VCaP (cell line): ENCODE results near the gene PCDHAC2.

Experiments used
- H3K27ac ChIP-seq: fragments of 450-650 bp; 2 replicates; pipeline ENCODE4 v1.5.1; 2017
- TF ChIP-seq, protein P1 (sequence below): fragments of 450-650 bp; conservative IDR thresholded peaks from 2 replicates; pipeline ENCODE4 v1.5.1; 2017; ENCODE audit warnings: mild to moderate bottlenecking, moderate library complexity

Gene PCDHAC2

DNA sequence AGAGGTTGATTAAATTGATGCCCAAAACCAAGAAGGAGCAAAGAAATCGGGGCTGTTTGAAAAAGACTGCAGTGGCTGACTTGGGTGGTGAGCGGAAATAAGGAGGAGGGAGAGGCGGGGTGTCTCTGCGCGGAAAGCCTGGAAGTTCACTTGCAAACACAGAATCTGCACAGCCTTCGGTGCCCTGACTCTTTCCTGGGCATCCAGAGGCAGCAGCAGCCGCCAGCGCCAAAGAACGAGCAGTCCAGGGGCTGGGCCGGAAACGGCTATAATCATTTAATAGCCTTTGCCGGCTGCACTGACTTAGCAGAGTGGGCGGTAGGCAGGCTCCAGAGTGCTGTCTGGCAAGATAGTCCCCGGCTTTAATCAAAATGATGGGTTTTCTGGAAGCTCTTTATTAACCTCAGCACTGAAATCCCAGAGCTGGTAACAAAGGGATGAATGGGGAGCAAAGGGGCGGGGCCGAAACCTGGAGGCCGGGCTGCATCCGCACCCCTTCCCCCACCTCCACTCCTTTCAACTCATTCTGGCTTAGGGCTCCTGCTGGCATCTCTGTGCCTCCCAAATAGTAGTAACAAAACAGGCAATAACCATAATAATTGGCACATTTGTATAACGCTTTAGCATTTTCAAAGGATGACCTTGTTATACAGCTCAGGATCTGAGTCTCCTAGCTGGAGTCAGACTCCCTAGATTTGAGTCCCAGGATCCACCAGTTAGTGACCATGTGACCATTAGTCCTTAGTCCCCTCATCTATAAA lies 35.7 kb downstream of the PCDHAC2 start:
- TF ChIP-seq, protein P1, sequence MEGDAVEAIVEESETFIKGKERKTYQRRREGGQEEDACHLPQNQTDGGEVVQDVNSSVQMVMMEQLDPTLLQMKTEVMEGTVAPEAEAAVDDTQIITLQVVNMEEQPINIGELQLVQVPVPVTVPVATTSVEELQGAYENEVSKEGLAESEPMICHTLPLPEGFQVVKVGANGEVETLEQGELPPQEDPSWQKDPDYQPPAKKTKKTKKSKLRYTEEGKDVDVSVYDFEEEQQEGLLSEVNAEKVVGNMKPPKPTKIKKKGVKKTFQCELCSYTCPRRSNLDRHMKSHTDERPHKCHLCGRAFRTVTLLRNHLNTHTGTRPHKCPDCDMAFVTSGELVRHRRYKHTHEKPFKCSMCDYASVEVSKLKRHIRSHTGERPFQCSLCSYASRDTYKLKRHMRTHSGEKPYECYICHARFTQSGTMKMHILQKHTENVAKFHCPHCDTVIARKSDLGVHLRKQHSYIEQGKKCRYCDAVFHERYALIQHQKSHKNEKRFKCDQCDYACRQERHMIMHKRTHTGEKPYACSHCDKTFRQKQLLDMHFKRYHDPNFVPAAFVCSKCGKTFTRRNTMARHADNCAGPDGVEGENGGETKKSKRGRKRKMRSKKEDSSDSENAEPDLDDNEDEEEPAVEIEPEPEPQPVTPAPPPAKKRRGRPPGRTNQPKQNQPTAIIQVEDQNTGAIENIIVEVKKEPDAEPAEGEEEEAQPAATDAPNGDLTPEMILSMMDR = no peak
- peak overlapping the region; percentile 85 for H3K27ac ChIP-seq

- TF ChIP-seq, protein P1 = no peak
- H3K27ac ChIP-seq = peak overlapping the region; percentile 85
These were observed 36.3 kb downstream of the PCDHAC2 start for GRCh38 chr5:141002605-141002965.

GRCh38 chr5:141003031-141003430 lies 36.8 kb downstream of the PCDHAC2 start:
- H3K27ac ChIP-seq = peak overlapping the region; percentile 85
- TF ChIP-seq, protein P1 = no peak

DNA sequence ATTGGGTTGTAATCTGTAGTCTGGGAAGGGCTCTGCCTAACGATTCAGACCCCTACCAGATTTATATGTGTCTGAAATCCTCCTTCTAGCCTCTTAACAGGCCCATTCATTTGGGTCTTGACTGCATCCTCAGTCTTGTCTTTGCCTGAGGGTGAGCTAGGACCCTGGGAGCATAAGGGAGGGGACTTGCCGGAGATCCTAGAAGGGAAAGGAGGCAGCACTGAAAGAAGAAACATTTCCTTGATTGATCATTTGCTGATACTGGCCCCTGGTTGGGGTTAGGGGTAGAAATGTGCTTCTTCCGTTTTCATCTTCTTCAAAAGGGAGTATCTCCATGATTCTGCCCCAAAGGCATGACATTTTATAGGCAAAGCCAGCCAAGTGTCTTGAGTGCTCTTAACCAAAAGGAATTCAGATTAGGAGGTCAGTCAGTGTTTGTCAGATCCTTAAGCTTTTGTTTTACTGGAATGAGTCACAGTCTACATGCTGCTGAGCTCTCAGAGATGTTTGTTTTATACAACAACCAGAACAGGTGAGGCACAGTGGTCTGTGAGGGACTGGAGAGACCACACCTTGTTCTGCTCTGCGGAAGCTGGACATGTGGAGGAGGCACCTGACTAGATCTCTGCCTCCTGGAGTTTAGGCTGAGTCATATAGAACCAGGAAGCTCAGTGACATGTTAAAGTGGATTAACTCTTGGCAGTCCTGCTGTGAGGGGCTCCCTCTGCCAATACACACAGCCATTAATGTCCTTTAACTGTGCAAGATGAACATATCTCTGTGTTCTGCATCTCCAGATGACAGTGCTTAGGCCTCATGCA lies 37.7 kb downstream of the PCDHAC2 start:
- TF ChIP-seq, protein P1 = no peak

GRCh38 chr5:141007791-141008190 lies 41.5 kb downstream of the PCDHAC2 start:
- TF ChIP-seq, protein P1 = no peak
- no peak overlapping the region for H3K27ac ChIP-seq

More for the DNA sequence above, 37.7 kb downstream of the PCDHAC2 start:
- 0 out of 2 replicates have a peak overlapping the region, but pooled peaks have one; percentile 10 for H3K27ac ChIP-seq

DNA sequence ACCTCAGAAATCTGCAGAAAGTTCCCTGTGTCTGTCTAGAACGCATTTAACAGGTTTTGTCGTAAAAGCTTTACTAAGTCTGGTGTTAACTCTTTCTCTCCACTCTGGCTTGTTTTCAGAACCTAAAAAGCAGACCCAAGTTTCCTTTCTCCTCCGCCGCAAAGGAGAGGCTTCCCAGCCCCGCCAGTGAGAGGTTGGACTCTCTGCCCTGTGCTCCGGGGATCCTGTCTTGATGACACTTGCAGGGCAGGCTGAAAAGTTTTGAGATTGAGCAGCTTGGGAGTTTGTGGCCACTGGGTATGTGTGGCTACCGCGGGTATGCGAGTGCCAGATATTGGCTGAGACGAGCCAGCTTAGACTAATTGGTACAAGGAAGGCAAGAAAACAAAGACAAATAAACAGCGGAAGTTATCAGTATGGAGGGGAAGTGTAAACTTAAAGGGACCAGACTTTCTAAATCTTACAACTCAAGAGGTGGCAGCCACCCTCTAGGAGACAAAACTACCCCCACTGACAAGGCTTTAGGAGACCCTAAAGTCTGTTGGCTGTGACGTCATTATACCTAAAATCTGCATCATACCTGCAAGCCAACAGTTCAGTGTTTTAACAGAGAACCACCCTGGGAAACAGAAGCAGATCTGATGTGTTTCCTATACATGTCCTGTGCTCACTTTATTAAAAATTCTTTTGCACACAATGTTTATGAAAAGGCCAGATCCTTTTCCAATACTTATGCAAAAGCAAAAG lies 43.9 kb downstream of the PCDHAC2 start:
- TF ChIP-seq, protein P1 = no peak
- peak overlapping the region; percentile 7; the same call in 1 of the 2 replicates for H3K27ac ChIP-seq

DNA sequence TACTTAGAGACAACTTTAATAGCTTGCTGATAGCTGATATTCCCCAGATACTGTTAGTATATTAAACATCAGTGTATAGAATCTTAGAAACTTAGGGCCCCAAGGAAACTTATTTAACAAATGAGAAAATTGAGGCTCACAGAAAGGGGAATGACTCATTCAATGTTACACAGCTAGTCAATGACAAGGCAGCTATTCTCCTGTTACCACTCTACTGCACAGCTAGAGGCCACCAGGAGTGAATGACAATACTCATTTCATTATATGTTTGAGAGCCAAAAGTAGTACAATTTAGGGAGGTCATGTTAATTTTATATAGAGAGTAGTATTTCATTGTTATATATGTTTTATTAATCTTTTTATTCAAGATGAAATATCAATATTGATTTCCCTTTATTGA lies 51.7 kb downstream of the PCDHAC2 start:
- TF ChIP-seq, protein P1 = no peak
- H3K27ac ChIP-seq = no peak overlapping the region
